Neural progenitor cell (in vitro differentiated cells): ENCODE results near the gene PBX3. TPM values are rescaled to one million over a fixed set of nuclear protein-coding genes. Genes with fewer than 3 reads are reported as not detected.

ENCODE experiments used
- DNase-seq: peaks from one replicate; pipeline ENCODE4 v3.0.0-alpha.2; 2016; ENCODE audit warnings: low spot score
- H2AFZ ChIP-seq: fragments of 200-600 bp; sonication (generic); replicated peaks from 2 replicates; pipeline ENCODE4 v1.6.1; 2016; ENCODE audit warnings: antibody characterized with exemption
- H3F3A ChIP-seq: fragments of 200-600 bp; sonication (generic); 2 replicates; pipeline ENCODE4 v1.6.1; 2016; ENCODE audit warnings: antibody characterized with exemption, low read depth
- H3K27ac ChIP-seq: fragments of 200-600 bp; sonication (generic); 2 replicates; pipeline ENCODE4 v1.5.1; 2016; ENCODE audit warnings: mild to moderate bottlenecking
- H3K27me3 ChIP-seq: fragments of 200-600 bp; sonication (generic); 2 replicates; pipeline ENCODE4 v1.6.1; 2016; ENCODE audit warnings: mild to moderate bottlenecking, moderate library complexity
- H3K36me3 ChIP-seq: fragments of 200-600 bp; sonication (generic); 2 replicates; pipeline ENCODE4 v1.5.1; 2016
- H3K4me1 ChIP-seq: fragments of 200-600 bp; sonication (generic); 2 replicates; pipeline ENCODE4 v1.6.1; 2016; ENCODE audit warnings: mixed run types
- H3K4me2 ChIP-seq: fragments of 200-600 bp; sonication (generic); 2 replicates; pipeline ENCODE4 v1.6.1; 2016
- H3K4me3 ChIP-seq: fragments of 200-600 bp; sonication (generic); 2 replicates; pipeline ENCODE4 v1.5.1; 2016
- H3K79me2 ChIP-seq: fragments of 200-600 bp; sonication (generic); 2 replicates; pipeline ENCODE4 v1.6.1; 2016; ENCODE audit warnings: low read depth
- H3K9ac ChIP-seq: fragments of 200-600 bp; sonication (generic); 2 replicates; pipeline ENCODE4 v1.6.1; 2016
- H3K9me3 ChIP-seq: fragments of 200-600 bp; sonication (generic); 2 replicates; pipeline ENCODE4 v1.5.1; 2016; ENCODE audit warnings: low read depth
- H4K20me1 ChIP-seq: fragments of 200-600 bp; sonication (generic); 2 replicates; pipeline ENCODE4 v1.6.1; 2016; ENCODE audit warnings: low read depth
- H3K27ac Mint-ChIP-seq: 3 replicates; pipeline ENCODE4 v1.8.0; 2021; ENCODE audit warnings: mixed read lengths
- H3K27me3 Mint-ChIP-seq: 2 replicates; pipeline ENCODE4 v1.8.0; 2022; ENCODE audit warnings: low read depth, mild to moderate bottlenecking, inconsistent platforms, moderate library complexity, mixed read lengths; ENCODE audit not compliant: insufficient read depth
- H3K36me3 Mint-ChIP-seq: 3 replicates; pipeline ENCODE4 v1.8.0; 2021; ENCODE audit warnings: mixed read lengths
- H3K4me1 Mint-ChIP-seq: 3 replicates; pipeline ENCODE4 v1.8.0; 2021; ENCODE audit warnings: mixed read lengths
- H3K4me3 Mint-ChIP-seq: 3 replicates; pipeline ENCODE4 v1.8.0; 2021; ENCODE audit warnings: mild to moderate bottlenecking, moderate library complexity, mixed read lengths
- H3K9me3 Mint-ChIP-seq: 3 replicates; pipeline ENCODE4 v1.8.0; 2020; ENCODE audit warnings: mixed read lengths
- CTCF ChIP-seq: fragments of 200-600 bp; sonication (generic); IDR thresholded peaks from 2 replicates; pipeline ENCODE4 v1.5.1; 2017; ENCODE audit warnings: antibody characterized with exemption, mild to moderate bottlenecking
- EZH2 ChIP-seq: fragments of 200-600 bp; sonication (generic); IDR thresholded peaks from 2 replicates; pipeline ENCODE4 v1.6.1; 2017; ENCODE audit warnings: antibody characterized with exemption, mild to moderate bottlenecking, moderate library complexity
- EZH2phosphoT487 ChIP-seq: fragments of 200-600 bp; sonication (generic); IDR thresholded peaks from 2 replicates; pipeline ENCODE4 v1.6.1; 2017; ENCODE audit warnings: antibody characterized with exemption
- total RNA-seq: library from RNA; depleted of rRNA; stranded (reverse); fragments of >200 nt; gene quantifications from 2 replicates; pipeline ENCODE4 v1.2.3, GENCODE V29; 2015; ENCODE audit warnings: low replicate concordance

PBX3 gene
- total RNA-seq, 1 donor from 2014 or later: 99.5 TPM

GRCh38 chr9:125742657-125743056 lies 4.5 kb upstream of the PBX3 start:
- Histone ChIP-seq H3K9me3 (no peaks in the 10 kb centered on the region), H3K4me1 (no peaks in the 10 kb centered on the region), H4K20me1 (no peaks in the 10 kb centered on the region), H3K4me3 (no peak overlapping the region), H3K36me3 (no peaks in the 10 kb centered on the region), H3K9ac (no peak overlapping the region), H3K4me2 (no peak overlapping the region), H3K27ac (no peak overlapping the region), H3K79me2 (peaks cover 4% of the 10 kb centered on the region), H3F3A (peaks cover 16% of the 10 kb centered on the region), H3K27me3 (peaks cover 7% of the 10 kb centered on the region), H2AFZ (no peak overlapping the region)
- Mint-ChIP-seq H3K4me1 (peaks cover 12% of the 10 kb centered on the region), H3K9me3 (no peaks in the 10 kb centered on the region), H3K27me3 (no peaks in the 10 kb centered on the region), H3K4me3 (no peak overlapping the region), H3K36me3 (no peaks in the 10 kb centered on the region), H3K27ac (no peak overlapping the region)
- TF ChIP-seq EZH2 (no peak), EZH2phosphoT487 (no peak), CTCF (no peak)
- no peak for DNase-seq

GRCh38 chr9:125743682-125744428 lies 3.3 kb upstream of the PBX3 start:
- Mint-ChIP-seq H3K9me3 (no peaks in the 10 kb centered on the region), H3K4me3 (no peak overlapping the region), H3K36me3 (peaks cover 3% of the 10 kb centered on the region), H3K27ac (no peak overlapping the region), H3K27me3 (peaks cover 3% of the 10 kb centered on the region), H3K4me1 (peaks cover 15% of the 10 kb centered on the region)
- H3K79me2 ChIP-seq: peaks cover 15% of the 10 kb centered on the region
- H3K4me1 ChIP-seq: no peaks in the 10 kb centered on the region
- H3K9ac ChIP-seq: no peak overlapping the region
- H3K27me3 ChIP-seq: peaks cover 7% of the 10 kb centered on the region
- no peak overlapping the region for H3K27ac ChIP-seq
- DNase-seq: no peak
- no peak for TF ChIP-seq EZH2phosphoT487
- no peak for TF ChIP-seq EZH2
- TF ChIP-seq CTCF: no peak
- H3K9me3 ChIP-seq: no peaks in the 10 kb centered on the region
- peaks cover 5% of the 10 kb centered on the region for H4K20me1 ChIP-seq
- H3K36me3 ChIP-seq: no peaks in the 10 kb centered on the region
- peaks cover 26% of the 10 kb centered on the region for H3F3A ChIP-seq
- no peak overlapping the region for H2AFZ ChIP-seq
- no peak overlapping the region for H3K4me2 ChIP-seq
- no peak overlapping the region for H3K4me3 ChIP-seq

- no peak for DNase-seq
- no peak overlapping the region for H3K9ac ChIP-seq
- no peaks in the 10 kb centered on the region for H3K9me3 ChIP-seq
- peaks cover 13% of the 10 kb centered on the region for H4K20me1 ChIP-seq
- H3F3A ChIP-seq: peaks cover 34% of the 10 kb centered on the region
- no peaks in the 10 kb centered on the region for H3K9me3 Mint-ChIP-seq
- peaks cover 3% of the 10 kb centered on the region for H3K27me3 Mint-ChIP-seq
- no peak overlapping the region for H3K27ac ChIP-seq
- TF ChIP-seq CTCF (no peak), EZH2phosphoT487 (no peak), EZH2 (no peak)
- H3K36me3 Mint-ChIP-seq: peaks cover 3% of the 10 kb centered on the region
- H3K36me3 ChIP-seq: no peaks in the 10 kb centered on the region
- peaks cover 7% of the 10 kb centered on the region for H3K27me3 ChIP-seq
- no peak overlapping the region for H3K27ac Mint-ChIP-seq
- H3K4me3 Mint-ChIP-seq: peak overlapping the region; percentile 90
- H3K4me3 ChIP-seq: no peak overlapping the region
- peaks cover 23% of the 10 kb centered on the region for H3K79me2 ChIP-seq
- H3K4me2 ChIP-seq: no peak overlapping the region
- peaks cover 23% of the 10 kb centered on the region for H3K4me1 Mint-ChIP-seq
- peaks cover 7% of the 10 kb centered on the region for H3K4me1 ChIP-seq
- H2AFZ ChIP-seq: no peak overlapping the region
Measured at GRCh38 chr9:125744616-125745015, 2.6 kb upstream of the PBX3 start.
